Measurements from ENCODE around the gene DUSP11.
"Not testable (repeated sequence)": the region's sequence is repeated elsewhere in the genome, so short reads cannot be mapped to it uniquely, and the experiment has no call there.

The DUSP11 gene

GRCh38 chr2:73766994-73767393 lies 12.9 kb downstream of the DUSP11 start:
- DNase-seq (ENCODE audit: insufficient read length) (no peak), FAIRE-seq (no peak)
- TF ChIP-seq POLR2AphosphoS5 (IDR thresholded peaks at IDR 0.05; ENCODE audit: low read depth, low read length), result no peak
- TF ChIP-seq TAF1 (IDR thresholded peaks at IDR 0.05; ENCODE audit: borderline replicate concordance, low read depth, low read length), result no peak
- no peak for TF ChIP-seq POLR2A (IDR thresholded peaks at IDR 0.05; ENCODE audit: low read depth, low read length)

- FAIRE-seq, result no peak
- no peak for TF ChIP-seq POLR2AphosphoS5 (IDR thresholded peaks at IDR 0.05; ENCODE audit: low read depth, low read length)
- no peak for TF ChIP-seq TAF1 (IDR thresholded peaks at IDR 0.05; ENCODE audit: borderline replicate concordance, low read depth, low read length)
- no peak for TF ChIP-seq POLR2A (IDR thresholded peaks at IDR 0.05; ENCODE audit: low read depth, low read length)
- no peak for DNase-seq (ENCODE audit: insufficient read length)
These were observed 13.6 kb downstream of the DUSP11 start for GRCh38 chr2:73766349-73766748.

- FAIRE-seq (no peak), DNase-seq (ENCODE audit: insufficient read length) (no peak)
- TF ChIP-seq TAF1 (IDR thresholded peaks at IDR 0.05; ENCODE audit: borderline replicate concordance, low read depth, low read length) (no peak), POLR2A (IDR thresholded peaks at IDR 0.05; ENCODE audit: low read depth, low read length) (no peak), POLR2AphosphoS5 (IDR thresholded peaks at IDR 0.05; ENCODE audit: low read depth, low read length) (no peak)
These were observed 15.0 kb downstream of the DUSP11 start for GRCh38 chr2:73764945-73765344.

GRCh38 chr2:73762571-73762970 lies 17.3 kb downstream of the DUSP11 start:
- FAIRE-seq, result no peak
- DNase-seq (ENCODE audit: insufficient read length), result no peak
- TF ChIP-seq TAF1 (IDR thresholded peaks at IDR 0.05; ENCODE audit: borderline replicate concordance, low read depth, low read length) (no peak), POLR2AphosphoS5 (IDR thresholded peaks at IDR 0.05; ENCODE audit: low read depth, low read length) (no peak), POLR2A (IDR thresholded peaks at IDR 0.05; ENCODE audit: low read depth, low read length) (no peak)

GRCh38 chr2:73759904-73760303 lies 20.0 kb downstream of the DUSP11 start:
- DNase-seq (ENCODE audit: insufficient read length) (no peak), FAIRE-seq (no peak)
- TF ChIP-seq TAF1 (IDR thresholded peaks at IDR 0.05; ENCODE audit: borderline replicate concordance, low read depth, low read length) (no peak), POLR2AphosphoS5 (IDR thresholded peaks at IDR 0.05; ENCODE audit: low read depth, low read length) (no peak), POLR2A (IDR thresholded peaks at IDR 0.05; ENCODE audit: low read depth, low read length) (no peak)

- no peak for TF ChIP-seq POLR2A (IDR thresholded peaks at IDR 0.05; ENCODE audit: low read depth, low read length)
- no peak for TF ChIP-seq TAF1 (IDR thresholded peaks at IDR 0.05; ENCODE audit: borderline replicate concordance, low read depth, low read length)
- no peak for TF ChIP-seq POLR2AphosphoS5 (IDR thresholded peaks at IDR 0.05; ENCODE audit: low read depth, low read length)
- no peak for FAIRE-seq
- DNase-seq (ENCODE audit: insufficient read length), result no peak
These were observed 20.6 kb downstream of the DUSP11 start for GRCh38 chr2:73759285-73759764.

GRCh38 chr2:73754332-73754731 lies 25.6 kb downstream of the DUSP11 start:
- not testable (repeated sequence) for FAIRE-seq

GRCh38 chr2:73749314-73749713 lies 30.6 kb downstream of the DUSP11 start:
- FAIRE-seq, result no peak
- no peak for TF ChIP-seq POLR2A (IDR thresholded peaks at IDR 0.05; ENCODE audit: low read depth, low read length)
- TF ChIP-seq TAF1 (IDR thresholded peaks at IDR 0.05; ENCODE audit: borderline replicate concordance, low read depth, low read length), result no peak
- no peak for TF ChIP-seq POLR2AphosphoS5 (IDR thresholded peaks at IDR 0.05; ENCODE audit: low read depth, low read length)
- no peak for DNase-seq (ENCODE audit: insufficient read length)

More at GRCh38 chr2:73754332-73754731, 25.6 kb downstream of the DUSP11 start:
- DNase-seq (ENCODE audit: insufficient read length), result not testable (repeated sequence)

- TF ChIP-seq POLR2A (IDR thresholded peaks at IDR 0.05; ENCODE audit: low read depth, low read length) (no peak), POLR2AphosphoS5 (IDR thresholded peaks at IDR 0.05; ENCODE audit: low read depth, low read length) (no peak), TAF1 (IDR thresholded peaks at IDR 0.05; ENCODE audit: borderline replicate concordance, low read depth, low read length) (no peak)
- FAIRE-seq, result no peak
- DNase-seq (ENCODE audit: insufficient read length), result no peak
These were observed 33.1 kb downstream of the DUSP11 start for GRCh38 chr2:73746877-73747208.

- FAIRE-seq (no peak), DNase-seq (ENCODE audit: insufficient read length) (no peak)
- TF ChIP-seq POLR2A (IDR thresholded peaks at IDR 0.05; ENCODE audit: low read depth, low read length), result no peak
- no peak for TF ChIP-seq POLR2AphosphoS5 (IDR thresholded peaks at IDR 0.05; ENCODE audit: low read depth, low read length)
- no peak for TF ChIP-seq TAF1 (IDR thresholded peaks at IDR 0.05; ENCODE audit: borderline replicate concordance, low read depth, low read length)
These were observed 33.7 kb downstream of the DUSP11 start for GRCh38 chr2:73746015-73746876.

- DNase-seq (ENCODE audit: insufficient read length), result no peak
These were observed 39.1 kb downstream of the DUSP11 start for GRCh38 chr2:73740767-73741166.

GRCh38 chr2:73739101-73739500 lies 40.8 kb downstream of the DUSP11 start:
- TF ChIP-seq TAF1 (IDR thresholded peaks at IDR 0.05; ENCODE audit: borderline replicate concordance, low read depth, low read length), result no peak
- TF ChIP-seq POLR2A (IDR thresholded peaks at IDR 0.05; ENCODE audit: low read depth, low read length), result no peak
- no peak for TF ChIP-seq POLR2AphosphoS5 (IDR thresholded peaks at IDR 0.05; ENCODE audit: low read depth, low read length)
- FAIRE-seq, result no peak
- no peak for DNase-seq (ENCODE audit: insufficient read length)

More at GRCh38 chr2:73740767-73741166, 39.1 kb downstream of the DUSP11 start:
- TF ChIP-seq TAF1 (IDR thresholded peaks at IDR 0.05; ENCODE audit: borderline replicate concordance, low read depth, low read length), result no peak
- no peak for TF ChIP-seq POLR2AphosphoS5 (IDR thresholded peaks at IDR 0.05; ENCODE audit: low read depth, low read length)
- TF ChIP-seq POLR2A (IDR thresholded peaks at IDR 0.05; ENCODE audit: low read depth, low read length), result no peak
- no peak for FAIRE-seq
